GM19035 (cell line): ENCODE measurements around the gene UNC5A.

Source experiments
- ATAC-seq: cut with Tn5 transposase; IDR thresholded peaks from one replicate; pipeline ENCODE4 v1.9.1; 2021; ENCODE audit not compliant: unreplicated experiment

Gene UNC5A

DNA sequence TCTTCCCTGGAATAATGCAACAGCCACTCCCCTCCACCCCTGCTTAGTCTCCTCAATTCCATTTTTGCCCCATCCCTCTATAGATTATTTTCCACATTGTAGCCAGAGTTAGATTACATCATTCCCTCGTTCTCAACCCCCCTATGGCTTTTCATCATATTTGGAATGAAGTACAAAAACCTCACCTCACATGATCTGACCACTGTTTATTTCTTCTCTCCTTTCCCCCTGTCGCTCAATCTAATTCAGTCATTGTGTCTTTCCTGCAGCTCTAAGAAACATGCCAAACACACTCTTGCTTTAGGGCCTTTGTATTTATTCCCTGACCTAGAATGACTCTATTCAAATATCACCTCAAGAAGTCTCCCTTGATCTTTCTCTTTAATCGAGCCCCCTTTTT is 111.4 kb downstream of the UNC5A start:
- no peak for ATAC-seq

DNA sequence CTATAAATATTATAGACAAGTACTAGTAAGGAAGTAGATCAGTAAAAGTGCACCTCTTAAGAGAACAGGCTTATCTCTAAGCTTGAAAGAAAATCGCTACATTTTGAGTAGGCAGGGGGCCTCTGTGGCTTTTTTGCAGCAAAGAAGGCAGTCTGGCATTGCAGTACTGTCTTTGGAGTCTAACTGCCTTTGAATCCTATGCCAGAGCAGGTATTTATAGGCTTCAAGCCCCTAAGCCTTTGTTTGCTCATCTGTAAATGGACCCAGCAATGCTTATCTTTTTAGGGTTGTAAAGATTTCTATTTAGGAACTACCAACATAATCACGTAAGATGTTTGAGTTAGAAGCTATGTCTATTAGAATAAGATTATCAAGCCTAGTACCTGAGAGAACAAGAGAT is 112.5 kb downstream of the UNC5A start:
- ATAC-seq = no peak

DNA sequence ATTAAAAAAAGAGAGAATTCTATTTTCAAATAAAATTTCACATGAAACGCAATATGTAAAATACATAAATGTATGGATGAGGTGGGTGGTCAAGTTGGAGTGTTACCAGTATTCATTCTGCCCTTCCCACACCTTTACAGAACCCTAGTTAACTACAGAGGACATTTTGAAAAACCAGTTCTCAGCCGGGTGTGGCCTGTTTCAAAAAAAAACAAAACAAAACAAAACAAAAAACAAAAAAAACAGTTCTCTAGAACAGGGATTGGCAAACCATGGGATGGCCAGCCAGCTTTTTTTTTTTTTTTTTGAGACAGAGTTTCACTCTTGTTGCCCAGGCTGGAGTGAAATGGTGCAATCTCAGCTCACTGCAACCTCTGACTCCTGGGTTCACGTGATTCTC is 117.2 kb downstream of the UNC5A start:
- ATAC-seq = no peak

DNA sequence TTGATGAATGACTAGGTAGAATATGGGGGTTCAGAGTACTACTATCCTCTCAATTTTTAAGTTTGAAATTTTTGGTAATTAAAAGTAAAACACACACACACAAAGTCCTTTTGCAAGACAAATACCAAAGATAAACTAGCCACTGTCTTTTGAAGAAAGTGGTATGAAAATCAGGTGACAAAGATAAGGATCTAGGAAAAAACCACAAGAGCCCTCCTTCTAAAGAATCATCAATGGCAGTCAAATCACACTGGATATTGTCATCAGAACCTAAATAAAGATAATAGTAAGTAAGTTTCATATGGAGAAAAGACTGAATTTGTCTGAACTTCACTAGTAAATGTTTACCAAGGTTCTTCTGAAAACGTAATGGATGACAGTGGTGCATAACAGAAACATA is 119.3 kb downstream of the UNC5A start:
- no peak for ATAC-seq
